Lower lobe of right lung (tissue), 2 donors: Measurements from ENCODE around the gene FOXN4. TPM values are rescaled to one million over a fixed set of nuclear protein-coding genes. Genes with fewer than 3 reads are reported as not detected.
A peak's percentile ranks its signal among the peaks of the same experiment; 100 is the strongest.

Source experiments
- ATAC-seq, 2 donors: fragments of 200-7000 bp; cut with Tn5 transposase; one replicate each; pipeline ENCODE4 v1.9.1; 2020 to 2022; ENCODE audit warnings: mild to moderate bottlenecking in 2 of 2, moderate library complexity in 2 of 2
- DNase-seq: peaks from one replicate; pipeline ENCODE4 v3.0.0-alpha.2; 2020
- H3K27ac ChIP-seq: fragments of 200-600 bp; one replicate; pipeline ENCODE4 v1.8.0; 2022
- H3K27me3 ChIP-seq: fragments of 200-600 bp; one replicate; pipeline ENCODE4 v1.8.0; 2022; ENCODE audit warnings: low read depth
- H3K36me3 ChIP-seq: fragments of 200-600 bp; one replicate; pipeline ENCODE4 v1.8.0; 2022; ENCODE audit warnings: mild to moderate bottlenecking
- H3K4me1 ChIP-seq: fragments of 200-600 bp; one replicate; pipeline ENCODE4 v1.8.0; 2022
- H3K4me3 ChIP-seq: fragments of 200-600 bp; one replicate; pipeline ENCODE4 v1.8.0; 2022; ENCODE audit warnings: mild to moderate bottlenecking
- H3K9me3 ChIP-seq: fragments of 200-600 bp; one replicate; pipeline ENCODE4 v1.8.0; 2022
- CTCF ChIP-seq: fragments of 200-600 bp; IDR thresholded peaks from one replicate; pipeline ENCODE4 v1.8.0; 2022; ENCODE audit warnings: antibody characterized with exemption, mild to moderate bottlenecking
- intact Hi-C: fragments of 100-400 bp; cut with DNase I; formaldehyde crosslinking; loops from one replicate; pipeline ENCODE4 v1.11.0; 2022
- total RNA-seq: library from RNA; stranded (reverse); fragmentation: NEBNext Ultra II Directional; extraction: Animal tissue kit (Norgen Biotek cat#: 25700); gene quantifications from one replicate; pipeline ENCODE4 v1.2.1, GENCODE V29; 2021
- donor health status: DM: no; HTN: yes; CAD: no; lungs with severe emphysema.

FOXN4 gene
- total RNA-seq, 1 donor from 2014 or later: not detected

- Histone ChIP-seq H3K4me3 (peak overlapping the region; percentile 46), H3K36me3 (no peaks in the 10 kb centered on the region), H3K4me1 (peaks cover 16% of the 10 kb centered on the region), H3K27ac (no peak overlapping the region), H3K9me3 (no peaks in the 10 kb centered on the region), H3K27me3 (peaks cover 64% of the 10 kb centered on the region)
- TF ChIP-seq CTCF: no peak
- ATAC-seq: peak in 1 of 2 donors; percentile 30
- intact Hi-C loops: no loop called here
- DNase-seq: no peak
Observed at GRCh38 chr12:109310247-109311125, 1.4 kb upstream of the FOXN4 start.

- H3K36me3 ChIP-seq: no peaks in the 10 kb centered on the region
- H3K9me3 ChIP-seq: no peaks in the 10 kb centered on the region
- H3K4me1 ChIP-seq: peaks cover 16% of the 10 kb centered on the region
- ATAC-seq: peak; percentile 39 to 50
- H3K27me3 ChIP-seq: peaks cover 71% of the 10 kb centered on the region
- H3K4me3 ChIP-seq: peak overlapping the region; percentile 47
- no peak overlapping the region for H3K27ac ChIP-seq
- DNase-seq: no peak
- intact Hi-C loops: no loop called here
- no peak for TF ChIP-seq CTCF
Observed at GRCh38 chr12:109309381-109310246, 530 bp upstream of the FOXN4 start.

- Histone ChIP-seq H3K4me3 (no peak overlapping the region), H3K4me1 (peaks cover 16% of the 10 kb centered on the region), H3K27me3 (peaks cover 77% of the 10 kb centered on the region), H3K36me3 (no peaks in the 10 kb centered on the region), H3K27ac (no peak overlapping the region), H3K9me3 (no peaks in the 10 kb centered on the region)
- intact Hi-C loops: no loop called here
- TF ChIP-seq CTCF: no peak
- no peak for DNase-seq
- no peak for ATAC-seq
Observed at GRCh38 chr12:109307051-109307450, 2.0 kb downstream of the FOXN4 start.

GRCh38 chr12:109305547-109305946 is 3.5 kb downstream of the FOXN4 start:
- intact Hi-C loops: no loop called here
- TF ChIP-seq CTCF: no peak
- H3K36me3 ChIP-seq: no peaks in the 10 kb centered on the region
- H3K27me3 ChIP-seq: peaks cover 67% of the 10 kb centered on the region
- no peak overlapping the region for H3K27ac ChIP-seq
- H3K9me3 ChIP-seq: no peaks in the 10 kb centered on the region
- ATAC-seq: no peak
- DNase-seq: no peak
- no peak overlapping the region for H3K4me3 ChIP-seq
- H3K4me1 ChIP-seq: peaks cover 15% of the 10 kb centered on the region

DNA sequence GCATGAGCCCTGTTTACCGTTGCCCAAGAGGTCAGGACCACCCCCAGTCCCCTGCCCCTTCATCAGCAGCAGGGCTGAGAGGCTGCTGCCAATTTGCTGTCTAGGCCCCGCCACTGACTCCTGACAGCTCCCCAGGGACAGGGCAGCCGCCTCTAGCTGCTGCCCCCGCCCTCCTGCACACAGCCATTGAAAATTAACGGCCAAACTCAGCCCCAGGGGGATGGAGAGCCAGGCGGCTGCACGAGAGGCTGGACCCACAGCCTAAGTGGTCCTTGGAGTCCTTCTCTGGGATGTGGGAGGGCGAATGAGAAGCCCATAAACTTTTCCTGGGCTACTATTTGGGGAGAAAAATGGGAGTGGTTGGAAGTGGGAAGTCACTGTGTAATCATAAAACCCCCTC is 4.6 kb downstream of the FOXN4 start:
- Histone ChIP-seq H3K4me3 (no peak overlapping the region), H3K9me3 (no peaks in the 10 kb centered on the region), H3K27ac (no peak overlapping the region), H3K27me3 (peaks cover 60% of the 10 kb centered on the region), H3K36me3 (no peaks in the 10 kb centered on the region), H3K4me1 (peaks cover 8% of the 10 kb centered on the region)
- DNase-seq (no peak), ATAC-seq (no peak)
- TF ChIP-seq CTCF: no peak
- intact Hi-C loops: no loop called here
